ENCODE measurements around the gene KDM5C.
A peak's percentile ranks its signal among the peaks of the same experiment; 100 is the strongest.

Gene KDM5C

GRCh38 chrX:53224860-53225797, at the start of gene KDM5C:
KDM5C (minus strand) TSS chrX:53225207; CDS start chrX:53224889, 318 bp downstream.
- H3K27ac ChIP-seq (ENCODE audit: low read depth, low read length): peak within 1 kb of the TSS; percentile 43
- H3K4me1 ChIP-seq (ENCODE audit: control insufficient read depth in 1 of 2, insufficient read depth in 2 of 2, low read length in 2 of 2): peaks cover 26 to 27% of the 10 kb centered on the region in 2 donors
- peak within 1 kb of the TSS; percentile 84 to 88 for H3K4me3 ChIP-seq (ENCODE audit: low read depth in 1 of 2, low read length in 2 of 2)
- H3K27me3 ChIP-seq (ENCODE audit: control insufficient read depth in 1 of 2, insufficient read depth in 2 of 2, low read length in 2 of 2): no peaks in the 10 kb centered on the region
- H3K9ac ChIP-seq (ENCODE audit: low read depth in 1 of 2, low read length in 2 of 2): peak within 1 kb of the TSS; percentile 84 to 95
- no peaks in the 10 kb centered on the region for H3K9me3 ChIP-seq (ENCODE audit: control insufficient read depth in 1 of 2, low read length in 2 of 2)
- H3K36me3 ChIP-seq (ENCODE audit: control insufficient read depth in 1 of 2, insufficient read depth in 2 of 2, low read length in 2 of 2): peaks cover 0 to 2% of the 10 kb centered on the region in 2 donors

GRCh38 chrX:53272808-53273337, 47.9 kb upstream of the KDM5C start:
- no peak overlapping the region for H3K9ac ChIP-seq (ENCODE audit: low read depth in 1 of 2, low read length in 2 of 2)
- no peaks in the 10 kb centered on the region for H3K27me3 ChIP-seq (ENCODE audit: control insufficient read depth in 1 of 2, insufficient read depth in 2 of 2, low read length in 2 of 2)
- no peaks in the 10 kb centered on the region for H3K4me1 ChIP-seq (ENCODE audit: control insufficient read depth in 1 of 2, insufficient read depth in 2 of 2, low read length in 2 of 2)
- H3K27ac ChIP-seq (ENCODE audit: low read depth, low read length): no peak overlapping the region
- no peaks in the 10 kb centered on the region for H3K36me3 ChIP-seq (ENCODE audit: control insufficient read depth in 1 of 2, insufficient read depth in 2 of 2, low read length in 2 of 2)
- H3K9me3 ChIP-seq (ENCODE audit: control insufficient read depth in 1 of 2, low read length in 2 of 2): no peaks in the 10 kb centered on the region
- no peak overlapping the region for H3K4me3 ChIP-seq (ENCODE audit: low read depth in 1 of 2, low read length in 2 of 2)

GRCh38 chrX:53269536-53270107, 44.6 kb upstream of the KDM5C start:
- no peak overlapping the region for H3K27ac ChIP-seq (ENCODE audit: low read depth, low read length)
- no peaks in the 10 kb centered on the region for H3K9me3 ChIP-seq (ENCODE audit: control insufficient read depth in 1 of 2, low read length in 2 of 2)
- H3K4me3 ChIP-seq (ENCODE audit: low read depth in 1 of 2, low read length in 2 of 2): no peak overlapping the region

GRCh38 chrX:53268173-53268572, 43.2 kb upstream of the KDM5C start:
- H3K9me3 ChIP-seq (ENCODE audit: control insufficient read depth in 1 of 2, low read length in 2 of 2): no peaks in the 10 kb centered on the region
- no peaks in the 10 kb centered on the region for H3K36me3 ChIP-seq (ENCODE audit: control insufficient read depth in 1 of 2, insufficient read depth in 2 of 2, low read length in 2 of 2)
- H3K4me1 ChIP-seq (ENCODE audit: control insufficient read depth in 1 of 2, insufficient read depth in 2 of 2, low read length in 2 of 2): peaks cover 7 to 12% of the 10 kb centered on the region in 2 donors
- no peak overlapping the region for H3K4me3 ChIP-seq (ENCODE audit: low read depth in 1 of 2, low read length in 2 of 2)
- H3K9ac ChIP-seq (ENCODE audit: low read depth in 1 of 2, low read length in 2 of 2): no peak overlapping the region
- H3K27me3 ChIP-seq (ENCODE audit: control insufficient read depth in 1 of 2, insufficient read depth in 2 of 2, low read length in 2 of 2): no peaks in the 10 kb centered on the region
- H3K27ac ChIP-seq (ENCODE audit: low read depth, low read length): no peak overlapping the region

More at GRCh38 chrX:53269536-53270107, 44.6 kb upstream of the KDM5C start:
- Histone ChIP-seq H3K4me1 (ENCODE audit: control insufficient read depth in 1 of 2, insufficient read depth in 2 of 2, low read length in 2 of 2) (peaks cover 7% of the 10 kb centered on the region in 2 donors), H3K36me3 (ENCODE audit: control insufficient read depth in 1 of 2, insufficient read depth in 2 of 2, low read length in 2 of 2) (no peaks in the 10 kb centered on the region), H3K27me3 (ENCODE audit: control insufficient read depth in 1 of 2, insufficient read depth in 2 of 2, low read length in 2 of 2) (no peaks in the 10 kb centered on the region), H3K9ac (ENCODE audit: low read depth in 1 of 2, low read length in 2 of 2) (no peak overlapping the region)

GRCh38 chrX:53266914-53267313, 41.9 kb upstream of the KDM5C start:
- H3K36me3 ChIP-seq (ENCODE audit: control insufficient read depth in 1 of 2, insufficient read depth in 2 of 2, low read length in 2 of 2): no peaks in the 10 kb centered on the region

GRCh38 chrX:53265771-53266574, 41.0 kb upstream of the KDM5C start:
- Histone ChIP-seq H3K27ac (ENCODE audit: low read depth, low read length) (no peak overlapping the region), H3K36me3 (ENCODE audit: control insufficient read depth in 1 of 2, insufficient read depth in 2 of 2, low read length in 2 of 2) (no peaks in the 10 kb centered on the region), H3K9ac (ENCODE audit: low read depth in 1 of 2, low read length in 2 of 2) (no peak overlapping the region), H3K27me3 (ENCODE audit: control insufficient read depth in 1 of 2, insufficient read depth in 2 of 2, low read length in 2 of 2) (no peaks in the 10 kb centered on the region), H3K4me3 (ENCODE audit: low read depth in 1 of 2, low read length in 2 of 2) (no peak overlapping the region), H3K4me1 (ENCODE audit: control insufficient read depth in 1 of 2, insufficient read depth in 2 of 2, low read length in 2 of 2) (peaks cover 10 to 15% of the 10 kb centered on the region in 2 donors), H3K9me3 (ENCODE audit: control insufficient read depth in 1 of 2, low read length in 2 of 2) (no peaks in the 10 kb centered on the region)

More at GRCh38 chrX:53266914-53267313, 41.9 kb upstream of the KDM5C start:
- Histone ChIP-seq H3K9me3 (ENCODE audit: control insufficient read depth in 1 of 2, low read length in 2 of 2) (no peaks in the 10 kb centered on the region), H3K4me3 (ENCODE audit: low read depth in 1 of 2, low read length in 2 of 2) (no peak overlapping the region), H3K4me1 (ENCODE audit: control insufficient read depth in 1 of 2, insufficient read depth in 2 of 2, low read length in 2 of 2) (peaks cover 10 to 15% of the 10 kb centered on the region in 2 donors), H3K27ac (ENCODE audit: low read depth, low read length) (no peak overlapping the region), H3K27me3 (ENCODE audit: control insufficient read depth in 1 of 2, insufficient read depth in 2 of 2, low read length in 2 of 2) (no peaks in the 10 kb centered on the region), H3K9ac (ENCODE audit: low read depth in 1 of 2, low read length in 2 of 2) (no peak overlapping the region)

GRCh38 chrX:53263597-53264094, 38.6 kb upstream of the KDM5C start:
- H3K4me1 ChIP-seq (ENCODE audit: control insufficient read depth in 1 of 2, insufficient read depth in 2 of 2, low read length in 2 of 2): peaks cover 10 to 15% of the 10 kb centered on the region in 2 donors
- no peak overlapping the region for H3K27ac ChIP-seq (ENCODE audit: low read depth, low read length)
- no peaks in the 10 kb centered on the region for H3K27me3 ChIP-seq (ENCODE audit: control insufficient read depth in 1 of 2, insufficient read depth in 2 of 2, low read length in 2 of 2)
- H3K9me3 ChIP-seq (ENCODE audit: control insufficient read depth in 1 of 2, low read length in 2 of 2): no peaks in the 10 kb centered on the region
- no peak overlapping the region for H3K9ac ChIP-seq (ENCODE audit: low read depth in 1 of 2, low read length in 2 of 2)
- no peak overlapping the region for H3K4me3 ChIP-seq (ENCODE audit: low read depth in 1 of 2, low read length in 2 of 2)
- no peaks in the 10 kb centered on the region for H3K36me3 ChIP-seq (ENCODE audit: control insufficient read depth in 1 of 2, insufficient read depth in 2 of 2, low read length in 2 of 2)

- H3K27me3 ChIP-seq (ENCODE audit: control insufficient read depth in 1 of 2, insufficient read depth in 2 of 2, low read length in 2 of 2): no peaks in the 10 kb centered on the region
- H3K27ac ChIP-seq (ENCODE audit: low read depth, low read length): no peak overlapping the region
- H3K36me3 ChIP-seq (ENCODE audit: control insufficient read depth in 1 of 2, insufficient read depth in 2 of 2, low read length in 2 of 2): no peaks in the 10 kb centered on the region
- H3K4me3 ChIP-seq (ENCODE audit: low read depth in 1 of 2, low read length in 2 of 2): no peak overlapping the region
- no peak overlapping the region for H3K9ac ChIP-seq (ENCODE audit: low read depth in 1 of 2, low read length in 2 of 2)
- no peaks in the 10 kb centered on the region for H3K9me3 ChIP-seq (ENCODE audit: control insufficient read depth in 1 of 2, low read length in 2 of 2)
- peaks cover 10 to 15% of the 10 kb centered on the region in 2 donors for H3K4me1 ChIP-seq (ENCODE audit: control insufficient read depth in 1 of 2, insufficient read depth in 2 of 2, low read length in 2 of 2)
These were observed 37.9 kb upstream of the KDM5C start for GRCh38 chrX:53262918-53263394.

- no peaks in the 10 kb centered on the region for H3K9me3 ChIP-seq (ENCODE audit: control insufficient read depth in 1 of 2, low read length in 2 of 2)
- H3K27me3 ChIP-seq (ENCODE audit: control insufficient read depth in 1 of 2, insufficient read depth in 2 of 2, low read length in 2 of 2): no peaks in the 10 kb centered on the region
- no peak overlapping the region for H3K27ac ChIP-seq (ENCODE audit: low read depth, low read length)
- H3K4me1 ChIP-seq (ENCODE audit: control insufficient read depth in 1 of 2, insufficient read depth in 2 of 2, low read length in 2 of 2): peaks cover 10 to 15% of the 10 kb centered on the region in 2 donors
- no peak overlapping the region for H3K4me3 ChIP-seq (ENCODE audit: low read depth in 1 of 2, low read length in 2 of 2)
- H3K36me3 ChIP-seq (ENCODE audit: control insufficient read depth in 1 of 2, insufficient read depth in 2 of 2, low read length in 2 of 2): no peaks in the 10 kb centered on the region
- no peak overlapping the region for H3K9ac ChIP-seq (ENCODE audit: low read depth in 1 of 2, low read length in 2 of 2)
These were observed 37.3 kb upstream of the KDM5C start for GRCh38 chrX:53262189-53262917.
